Jurkat, Clone E6-1 (cell line): ENCODE results near the gene DENND2A.
"Not testable (repeated sequence)": the region's sequence is repeated elsewhere in the genome, so short reads cannot be mapped to it uniquely, and the experiment has no call there.

Experiments
- DNase-seq: peaks from one replicate; pipeline ENCODE4 v3.0.0-alpha.2; 2011; ENCODE audit warnings: low read depth, low spot score
- H3K4me3 ChIP-seq: 2 replicates; pipeline ENCODE4 v1.5.1; 2011; ENCODE audit warnings: mild to moderate bottlenecking, low read length, control low read depth, moderate library complexity

Gene DENND2A

DNA sequence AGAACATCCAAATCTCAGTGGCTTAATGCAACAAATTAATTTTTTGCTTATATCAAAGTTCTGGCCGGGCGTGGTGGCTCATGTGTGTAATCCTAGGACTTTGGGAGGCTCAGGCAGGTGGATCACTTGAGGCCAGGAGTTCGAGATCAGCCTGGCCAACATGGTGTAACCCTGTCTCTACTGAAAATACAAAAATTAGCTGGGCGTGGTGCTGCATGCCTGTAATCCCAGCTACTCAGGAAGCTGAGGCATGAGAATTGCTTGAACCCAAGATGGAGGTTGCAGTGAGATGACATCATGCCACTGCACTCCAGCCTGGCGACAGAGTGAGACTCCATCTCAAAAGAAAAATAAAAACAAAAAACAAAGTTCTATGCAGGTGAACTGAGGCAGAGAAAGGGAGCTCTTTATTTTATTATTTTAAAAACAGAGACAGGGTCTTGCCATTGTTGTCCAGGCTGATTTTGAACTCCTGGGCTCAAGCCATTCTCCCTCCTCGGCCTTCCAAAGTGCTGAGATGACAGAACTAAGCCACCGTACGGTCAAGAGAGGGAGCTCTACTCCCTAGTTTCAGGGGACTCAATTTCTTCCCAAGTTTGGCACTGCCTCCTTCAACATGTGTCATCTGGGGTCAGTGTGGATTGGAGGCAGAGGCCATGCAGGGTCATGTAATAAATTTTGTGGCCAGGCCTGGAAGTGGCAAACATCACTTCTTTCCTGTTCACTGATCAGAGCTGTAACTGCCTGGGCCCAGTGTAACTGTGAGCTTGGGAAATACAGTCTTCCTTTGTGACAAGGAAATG is 34.5 kb upstream of the DENND2A start:
- H3K4me3 ChIP-seq: no peak overlapping the region
- DNase-seq: no peak

GRCh38 chr7:140674356-140674800 is 33.8 kb upstream of the DENND2A start:
- H3K4me3 ChIP-seq: no peak overlapping the region
- no peak for DNase-seq

- peak overlapping the region; percentile 69 for H3K4me3 ChIP-seq
- DNase-seq: no peak
These were observed 33.2 kb upstream of the DENND2A start for GRCh38 chr7:140673774-140674155.

DNA sequence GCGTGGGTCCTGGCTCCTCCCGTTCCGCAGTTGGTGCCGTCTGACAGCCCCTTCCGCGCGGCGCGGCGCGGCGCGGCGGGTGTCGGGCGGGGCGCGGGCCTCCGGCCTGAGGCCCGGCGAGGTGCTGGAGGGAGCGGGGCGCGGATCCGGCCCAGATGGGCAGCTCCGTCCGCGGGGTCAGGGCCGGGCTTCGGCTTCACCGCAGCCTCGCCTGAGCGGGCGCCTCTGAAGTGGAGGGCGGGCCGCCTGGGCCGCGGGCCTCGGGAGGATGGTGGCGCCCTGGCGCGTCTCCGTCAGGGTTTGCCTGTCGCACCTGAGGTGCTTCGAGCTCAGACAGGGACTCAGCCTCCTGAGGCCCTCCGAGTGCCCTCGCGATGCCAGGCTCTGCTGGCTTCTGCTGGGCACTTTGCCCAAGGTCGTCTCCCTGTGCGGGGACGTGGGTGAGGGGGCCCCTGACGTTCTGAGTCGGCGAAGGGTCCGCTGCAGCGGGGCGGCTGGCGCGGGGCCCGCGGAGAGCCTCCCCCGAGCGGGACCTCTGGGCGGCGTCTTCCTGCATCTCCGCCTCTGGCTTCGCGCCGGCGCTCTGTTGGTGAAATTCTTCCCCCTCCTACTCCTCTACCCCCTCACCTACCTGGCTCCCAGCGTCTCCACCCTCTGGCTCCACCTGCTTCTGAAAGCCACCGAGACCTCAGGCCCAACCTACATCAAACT is 32.6 kb upstream of the DENND2A start:
- H3K4me3 ChIP-seq: peak overlapping the region; percentile 69
- DNase-seq: no peak

DNA sequence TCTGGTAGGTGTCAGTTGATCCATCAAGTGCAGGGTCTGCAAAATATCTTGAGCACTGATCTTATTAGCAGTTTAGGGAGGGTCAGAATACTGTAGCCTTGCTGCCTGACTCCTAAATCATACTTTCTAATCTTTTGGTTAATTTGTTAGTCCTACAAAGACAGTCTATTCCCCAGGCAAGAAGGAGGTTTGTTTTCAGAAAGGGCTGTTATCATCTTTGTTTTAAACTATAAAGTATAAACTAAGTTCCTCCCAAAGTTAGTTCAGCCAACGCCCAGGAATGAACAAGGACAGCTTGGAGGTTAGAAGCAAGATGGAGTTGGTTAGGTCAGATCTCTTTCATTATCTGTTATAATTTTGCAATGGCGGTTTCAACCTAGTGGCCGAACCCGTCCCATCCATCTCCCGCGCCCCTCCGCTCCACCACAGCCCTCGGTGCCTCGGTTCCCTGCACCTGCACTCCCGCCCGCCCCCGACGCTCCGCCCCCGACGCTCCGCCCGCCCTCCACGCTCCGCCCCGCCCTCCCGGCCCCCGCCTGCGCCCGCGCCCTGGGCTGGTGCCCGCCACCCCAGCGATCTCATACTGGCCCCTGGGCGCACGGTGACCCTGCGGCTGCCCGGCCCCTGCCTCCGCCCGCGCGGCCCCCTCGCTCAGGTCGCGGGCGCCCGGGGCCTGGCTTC is 31.9 kb upstream of the DENND2A start, which contains the start of gene ADCK2:
Gene ADCK2 (plus strand): TSS at position 564 of the 681 bp plus-strand sequence. CDS start 386 bp downstream, outside the sequence.
- peak; percentile 40 for DNase-seq
- H3K4me3 ChIP-seq: peak within 1 kb of the TSS; percentile 69

DNA sequence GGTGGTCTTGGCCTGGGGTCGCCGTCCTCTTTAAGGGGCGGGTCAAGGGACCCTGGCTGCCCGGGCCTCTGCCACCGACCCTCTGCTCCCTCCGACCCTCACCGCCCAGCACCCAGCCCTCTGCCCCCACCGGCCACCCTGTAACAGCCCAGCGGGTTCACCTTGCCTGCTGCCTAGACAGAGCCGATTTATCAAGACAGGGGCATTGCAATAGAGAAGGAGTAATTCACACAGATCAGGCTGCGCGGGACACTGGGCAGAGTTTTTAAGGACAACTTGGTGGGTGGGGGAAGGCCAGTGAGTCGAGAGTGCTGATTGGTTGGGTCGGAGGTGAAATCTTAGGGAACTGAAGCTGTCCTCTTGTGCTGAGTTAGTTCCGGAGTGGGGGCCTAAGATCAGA is 31.4 kb upstream of the DENND2A start:
- H3K4me3 ChIP-seq: no peak overlapping the region
- no peak for DNase-seq

GRCh38 chr7:140670343-140670935 is 29.8 kb upstream of the DENND2A start:
- H3K4me3 ChIP-seq: no peak overlapping the region
- no peak for DNase-seq

DNA sequence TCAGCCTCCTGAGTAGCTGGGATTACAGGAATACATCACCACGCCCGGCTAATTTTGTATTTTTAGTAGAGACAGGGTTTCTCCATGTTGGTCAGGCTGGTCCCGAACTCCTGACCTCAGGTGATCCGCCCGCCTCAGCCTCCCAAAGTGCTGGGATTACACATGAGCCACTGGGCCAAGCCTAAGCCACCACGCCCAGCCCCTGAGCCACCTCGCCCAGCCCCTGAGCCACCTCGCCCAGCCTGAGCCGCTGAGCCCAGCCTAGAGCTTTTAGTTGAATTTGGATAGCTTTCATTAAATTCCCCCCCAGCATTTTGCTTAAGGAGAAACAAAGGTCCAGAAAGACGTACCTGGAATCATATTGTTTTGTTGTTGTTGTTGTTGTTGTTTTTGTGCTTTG is 29.2 kb upstream of the DENND2A start:
- DNase-seq, H3K4me3 ChIP-seq: not testable (repeated sequence)

DNA sequence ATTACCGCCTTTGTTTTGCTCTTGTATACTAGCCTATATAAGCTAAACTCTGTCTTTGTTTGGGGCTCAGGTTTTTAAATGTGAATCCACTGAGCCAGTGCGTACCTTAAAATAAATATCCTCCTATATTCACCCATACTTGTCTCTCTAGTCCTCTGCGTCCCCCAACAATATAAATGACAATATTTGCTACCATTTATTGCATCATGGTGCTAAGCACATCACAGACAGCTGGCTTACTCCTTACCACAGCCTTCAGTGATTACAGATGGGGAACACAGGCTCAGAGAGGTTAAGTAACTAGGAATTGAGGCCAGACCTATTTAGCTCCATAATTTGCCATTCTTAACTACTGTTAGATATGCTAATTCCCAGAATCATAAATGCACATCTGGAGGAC is 28.7 kb upstream of the DENND2A start:
- DNase-seq: no peak
- no peak overlapping the region for H3K4me3 ChIP-seq

GRCh38 chr7:140668641-140669040 is 28.0 kb upstream of the DENND2A start:
- H3K4me3 ChIP-seq: no peak overlapping the region
- no peak for DNase-seq

DNA sequence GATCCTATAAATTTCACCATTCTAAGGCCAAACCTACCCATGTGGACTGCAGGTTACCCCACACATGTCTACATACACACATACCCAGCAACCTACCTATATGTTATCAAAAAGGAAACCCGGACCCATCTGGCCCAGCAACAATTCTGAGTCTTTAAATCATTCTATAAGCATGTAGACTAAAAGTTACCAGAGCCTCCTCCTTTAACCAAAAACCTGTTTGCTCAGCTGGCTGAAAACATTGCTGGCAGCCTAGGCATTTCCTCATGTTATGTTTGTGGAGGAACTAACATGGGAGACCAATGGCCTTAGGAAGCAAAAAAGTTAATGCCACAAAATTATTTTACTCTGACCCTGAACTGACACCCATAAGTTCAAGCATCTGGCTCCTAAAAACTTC is 26.9 kb upstream of the DENND2A start:
- no peak for DNase-seq
- no peak overlapping the region for H3K4me3 ChIP-seq

GRCh38 chr7:140662938-140663337 is 22.3 kb upstream of the DENND2A start:
- not testable (repeated sequence) for DNase-seq, H3K4me3 ChIP-seq

- H3K4me3 ChIP-seq: no peak overlapping the region
- DNase-seq: no peak
These were observed 20.5 kb upstream of the DENND2A start for GRCh38 chr7:140661124-140661523.

DNA sequence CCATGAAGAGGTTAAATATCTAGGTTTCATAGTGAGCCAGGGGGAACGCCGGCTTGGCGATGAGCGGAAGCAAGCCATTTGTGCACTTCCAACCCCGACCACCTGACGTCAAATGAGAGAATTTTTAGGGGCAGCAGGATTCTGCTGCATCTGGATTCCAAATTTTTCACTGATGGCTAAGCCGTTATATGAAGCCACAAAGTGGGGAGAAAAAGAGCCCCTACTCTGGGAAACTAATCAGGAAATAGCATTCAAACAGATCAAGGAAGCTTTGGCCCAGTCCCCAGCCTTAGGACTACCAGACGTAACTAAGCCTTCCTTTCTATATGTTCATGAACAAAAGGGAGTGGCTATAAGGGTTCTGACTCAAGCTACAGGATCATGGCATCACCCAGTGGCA is 19.2 kb upstream of the DENND2A start:
- H3K4me3 ChIP-seq: no peak overlapping the region
- DNase-seq: no peak

- no peak for DNase-seq
These were observed 17.3 kb upstream of the DENND2A start for GRCh38 chr7:140657891-140658290.

DNA sequence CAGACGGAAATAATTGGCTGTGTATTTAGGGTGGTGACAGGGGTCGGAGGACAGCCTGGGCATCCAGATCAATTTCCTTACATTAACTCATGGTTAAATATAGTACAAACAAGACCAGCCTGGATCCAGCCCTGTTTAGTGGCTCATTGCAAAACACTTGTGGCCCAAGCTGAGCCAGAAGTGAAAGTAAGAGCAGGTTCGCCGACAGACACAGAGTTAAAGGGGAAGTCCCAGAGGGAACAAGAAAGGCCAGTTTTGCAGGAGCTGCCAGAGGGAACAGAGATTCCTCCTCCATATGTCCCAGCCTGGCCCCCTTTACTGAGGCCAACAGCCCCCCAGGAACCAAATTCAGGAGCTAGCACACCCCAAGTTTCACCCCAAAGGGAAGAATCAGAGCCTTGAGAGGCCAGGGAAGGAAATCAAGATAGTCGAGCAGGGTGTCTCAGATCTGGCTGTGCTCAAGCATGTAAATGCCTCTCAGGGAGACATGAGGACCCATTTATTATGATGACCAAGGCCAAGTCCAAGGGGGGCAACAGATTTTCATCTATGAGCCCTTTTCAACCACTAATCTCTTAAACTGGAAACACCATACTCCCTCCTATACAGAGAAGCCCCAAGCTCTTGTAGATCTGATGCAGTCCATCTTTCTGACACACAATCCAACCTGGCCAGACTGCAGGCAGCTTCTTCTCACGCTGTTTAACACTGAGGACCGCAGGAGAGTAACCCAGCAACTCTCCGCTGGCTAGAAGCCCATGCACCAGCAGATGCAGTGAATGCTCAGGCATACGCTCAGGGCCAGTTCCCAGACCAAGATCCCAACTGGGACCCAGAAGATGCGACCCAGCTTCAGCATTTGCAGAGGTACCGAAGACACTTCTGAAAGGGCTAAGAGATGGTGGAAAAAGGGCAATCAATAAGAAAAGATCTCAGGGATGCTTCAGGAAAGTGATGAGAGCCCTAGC is 16.2 kb upstream of the DENND2A start:
- no peak for DNase-seq
- peak overlapping the region; percentile 17; the same call in 1 of the 2 replicates for H3K4me3 ChIP-seq

More at GRCh38 chr7:140657891-140658290, 17.3 kb upstream of the DENND2A start:
- H3K4me3 ChIP-seq: no peak overlapping the region

- DNase-seq: no peak
- H3K4me3 ChIP-seq: no peak overlapping the region
These were observed 15.1 kb upstream of the DENND2A start for GRCh38 chr7:140655511-140656408.
